ENCODE measurements around the gene HPCAL1. TPM values are rescaled to one million over a fixed set of nuclear protein-coding genes. Genes with fewer than 3 reads are reported as not detected.

HPCAL1 gene
- polyA plus RNA-seq, 3 donors = 82.1 to 99.5 (median 98.0) TPM

DNA sequence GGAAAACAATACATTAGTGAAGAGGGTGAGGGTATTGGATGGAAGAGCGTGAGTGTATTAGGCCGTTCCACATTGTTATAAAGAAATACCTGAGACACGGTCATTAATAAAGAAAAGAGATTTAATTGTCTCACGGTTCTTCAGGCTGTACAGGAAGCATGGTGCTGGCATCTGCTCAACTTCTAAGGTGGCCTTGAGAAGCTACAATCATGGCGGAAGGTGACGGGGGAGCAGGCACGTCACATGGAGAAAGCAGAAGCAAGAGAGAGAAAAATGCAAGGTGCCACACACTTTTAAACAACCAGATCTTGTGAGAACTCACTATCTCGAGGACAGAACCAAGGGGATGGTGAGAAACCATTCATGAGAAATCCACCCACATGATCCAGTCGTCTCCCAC is 18.2 kb downstream of the HPCAL1 start:
- Histone ChIP-seq H3K9ac (ENCODE audit: insufficient read depth, low read length, poor library complexity, severe bottlenecking) (no peak overlapping the region), H3K79me2 (ENCODE audit: insufficient read depth, low read length) (peaks cover 98% of the 10 kb centered on the region), H3K36me3 (replicated peaks in 1 of 2; ENCODE audit: control insufficient read depth in 1 of 2, insufficient read depth in 2 of 2, low read length in 2 of 2) (peaks cover 0 to 16% of the 10 kb centered on the region in 2 donors), H3K4me1 (ENCODE audit: control insufficient read depth in 1 of 2, insufficient read depth in 2 of 2, low read length in 2 of 2) (peaks cover 8 to 12% of the 10 kb centered on the region in 2 donors), H3K27me3 (ENCODE audit: control insufficient read depth in 2 of 2, insufficient read depth in 2 of 2, low read length in 2 of 2) (no peaks in the 10 kb centered on the region), H3K4me2 (replicated peaks; ENCODE audit: extremely low read depth, low read length, poor library complexity, severe bottlenecking) (no peak overlapping the region), H2AFZ (ENCODE audit: insufficient read depth, low read depth, low read length, poor library complexity, severe bottlenecking) (no peak overlapping the region), H3K9me3 (replicated peaks in 1 of 2; ENCODE audit: control insufficient read depth in 1 of 2, insufficient read depth in 1 of 2, low read length in 2 of 2) (no peaks in the 10 kb centered on the region), H3K4me3 (replicated peaks in 1 of 3; ENCODE audit: low read depth in 2 of 3, low read length in 3 of 3) (no peak overlapping the region), H4K20me1 (ENCODE audit: insufficient read depth, low read length) (peaks cover 99% of the 10 kb centered on the region), H3K27ac (ENCODE audit: low read depth in 1 of 2, low read length in 2 of 2) (no peak overlapping the region)
- Mint-ChIP-seq H3K9me3 (peaks cover 0 to 3% (median 0%) of the 10 kb centered on the region in 7 donors), H3K36me3 (peaks cover 31 to 33% of the 10 kb centered on the region in 2 donors), H3K4me3 (no peak overlapping the region), H3K4me1 (peaks cover 34% of the 10 kb centered on the region), H3K27me3 (ENCODE audit: low read depth in 3 of 3) (peaks cover 0 to 2% (median 0%) of the 10 kb centered on the region in 3 donors), H3K27ac (no peak overlapping the region)
- intact Hi-C loops (cut with micrococcal nuclease) = no loop called here
- TF ChIP-seq, protein P1, sequence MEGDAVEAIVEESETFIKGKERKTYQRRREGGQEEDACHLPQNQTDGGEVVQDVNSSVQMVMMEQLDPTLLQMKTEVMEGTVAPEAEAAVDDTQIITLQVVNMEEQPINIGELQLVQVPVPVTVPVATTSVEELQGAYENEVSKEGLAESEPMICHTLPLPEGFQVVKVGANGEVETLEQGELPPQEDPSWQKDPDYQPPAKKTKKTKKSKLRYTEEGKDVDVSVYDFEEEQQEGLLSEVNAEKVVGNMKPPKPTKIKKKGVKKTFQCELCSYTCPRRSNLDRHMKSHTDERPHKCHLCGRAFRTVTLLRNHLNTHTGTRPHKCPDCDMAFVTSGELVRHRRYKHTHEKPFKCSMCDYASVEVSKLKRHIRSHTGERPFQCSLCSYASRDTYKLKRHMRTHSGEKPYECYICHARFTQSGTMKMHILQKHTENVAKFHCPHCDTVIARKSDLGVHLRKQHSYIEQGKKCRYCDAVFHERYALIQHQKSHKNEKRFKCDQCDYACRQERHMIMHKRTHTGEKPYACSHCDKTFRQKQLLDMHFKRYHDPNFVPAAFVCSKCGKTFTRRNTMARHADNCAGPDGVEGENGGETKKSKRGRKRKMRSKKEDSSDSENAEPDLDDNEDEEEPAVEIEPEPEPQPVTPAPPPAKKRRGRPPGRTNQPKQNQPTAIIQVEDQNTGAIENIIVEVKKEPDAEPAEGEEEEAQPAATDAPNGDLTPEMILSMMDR (IDR thresholded peaks at IDR 0.05) = no peak
- WGBS (ENCODE audit: insufficient coverage) = 94% methylated on average over 6 of the region's 9 CpGs
- DNase-seq = no peak

DNA sequence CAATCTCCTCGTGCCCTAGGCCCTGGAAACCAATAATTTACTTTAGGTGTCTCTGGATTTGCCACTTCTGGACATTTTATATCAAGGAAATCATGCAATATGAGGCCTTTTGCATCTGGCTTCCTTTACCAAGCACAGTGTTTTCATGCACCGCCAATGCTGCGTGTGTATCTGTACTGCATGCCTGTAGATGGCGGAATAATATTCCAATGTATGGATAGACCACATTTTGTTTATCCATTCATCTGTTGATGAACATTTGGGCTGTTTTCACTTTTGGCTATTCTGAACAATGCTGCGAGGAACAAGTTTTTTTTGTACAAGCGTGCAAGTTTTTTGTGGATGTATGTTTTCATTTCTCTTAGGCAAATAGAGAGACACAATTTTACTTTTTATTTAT is 18.9 kb downstream of the HPCAL1 start:
- intact Hi-C loops (cut with micrococcal nuclease) = no loop called here
- Histone ChIP-seq H3K4me2 (replicated peaks; ENCODE audit: extremely low read depth, low read length, poor library complexity, severe bottlenecking) (no peak overlapping the region), H3K79me2 (ENCODE audit: insufficient read depth, low read length) (peaks cover 98% of the 10 kb centered on the region), H3K9ac (ENCODE audit: insufficient read depth, low read length, poor library complexity, severe bottlenecking) (no peak overlapping the region), H3K4me3 (replicated peaks in 1 of 3; ENCODE audit: low read depth in 2 of 3, low read length in 3 of 3) (no peak overlapping the region), H3K27ac (ENCODE audit: low read depth in 1 of 2, low read length in 2 of 2) (no peak overlapping the region), H3K27me3 (ENCODE audit: control insufficient read depth in 2 of 2, insufficient read depth in 2 of 2, low read length in 2 of 2) (no peaks in the 10 kb centered on the region), H3K9me3 (replicated peaks in 1 of 2; ENCODE audit: control insufficient read depth in 1 of 2, insufficient read depth in 1 of 2, low read length in 2 of 2) (no peaks in the 10 kb centered on the region), H4K20me1 (ENCODE audit: insufficient read depth, low read length) (peaks cover 99% of the 10 kb centered on the region), H3K4me1 (ENCODE audit: control insufficient read depth in 1 of 2, insufficient read depth in 2 of 2, low read length in 2 of 2) (peaks cover 11 to 18% of the 10 kb centered on the region in 2 donors), H2AFZ (ENCODE audit: insufficient read depth, low read depth, low read length, poor library complexity, severe bottlenecking) (no peak overlapping the region), H3K36me3 (replicated peaks in 1 of 2; ENCODE audit: control insufficient read depth in 1 of 2, insufficient read depth in 2 of 2, low read length in 2 of 2) (peaks cover 0 to 16% of the 10 kb centered on the region in 2 donors)
- DNase-seq = no peak
- TF ChIP-seq, protein P1 (IDR thresholded peaks at IDR 0.05) = no peak
- WGBS (ENCODE audit: insufficient coverage) = 22% methylated on average over 1 of the region's 6 CpGs
- Mint-ChIP-seq H3K9me3 (peaks cover 0 to 3% (median 0%) of the 10 kb centered on the region in 7 donors), H3K4me1 (peaks cover 35% of the 10 kb centered on the region), H3K27me3 (ENCODE audit: low read depth in 3 of 3) (peaks cover 0 to 3% (median 0%) of the 10 kb centered on the region in 3 donors), H3K36me3 (peaks cover 29 to 34% of the 10 kb centered on the region in 2 donors), H3K4me3 (no peak overlapping the region), H3K27ac (no peak overlapping the region)
